Activated CD4-positive, alpha-beta T cell treated with anti-CD3 and anti-CD28 coated beads, Interleukin-2, Interleukin-4, amounts not matched to agents 100 ng/mL and 50 ng/mL, durations not matched to agents 16 hours and 8 hours (primary cell): ENCODE results near the gene CENPS.
"Not testable (repeated sequence)": the region's sequence is repeated elsewhere in the genome, so short reads cannot be mapped to it uniquely, and the experiment has no call there.

Source experiments
- DNase-seq: peaks from one replicate; pipeline ENCODE4 v3.0.0-alpha.2; 2020; ENCODE audit warnings: low spot score

CENPS gene

DNA sequence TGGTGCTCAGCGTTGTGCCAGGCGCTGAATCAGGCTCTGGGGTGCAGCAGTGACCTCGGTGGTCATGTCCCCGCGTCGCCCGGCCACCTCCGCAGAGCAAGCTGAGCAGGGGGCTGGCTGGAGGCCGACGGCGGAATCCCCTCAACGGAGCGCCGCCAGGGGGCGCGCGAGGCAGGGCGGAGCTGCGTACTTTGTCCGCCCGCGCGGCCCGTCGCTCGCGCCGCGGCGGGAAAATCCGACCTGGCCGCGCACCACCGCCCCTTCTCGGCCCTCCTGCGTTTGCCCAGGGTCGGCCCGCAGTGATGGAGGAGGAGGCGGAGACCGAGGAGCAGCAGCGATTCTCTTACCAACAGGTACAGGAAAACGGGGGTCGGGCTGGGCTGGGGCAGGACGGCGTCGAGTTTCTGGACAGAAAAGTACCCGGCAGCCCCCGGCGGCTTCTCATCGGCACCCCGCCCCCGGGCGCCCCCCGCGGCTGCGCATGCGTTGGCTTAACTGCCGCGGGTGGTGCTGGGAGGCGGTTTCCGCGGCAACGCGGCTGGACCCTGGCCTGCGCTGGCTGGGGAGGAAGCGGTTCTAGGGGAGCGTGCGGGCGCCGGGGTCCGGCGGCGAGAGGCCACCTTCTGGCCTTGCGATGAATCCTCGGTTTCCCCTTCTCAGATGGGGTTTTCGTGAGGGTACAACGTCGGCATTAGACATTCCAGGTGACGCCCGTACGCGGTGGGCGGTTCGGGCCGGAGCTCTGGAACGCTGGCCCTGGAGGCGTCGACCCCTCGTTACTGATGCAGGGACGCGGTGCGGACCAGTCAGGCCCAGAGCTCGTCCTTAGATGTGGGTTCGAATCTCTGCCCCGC is at the start of gene CENPS:
CENPS (plus strand) TSS at position 218 of the 854 bp plus-strand sequence; CDS start at position 303, 85 bp downstream.
- DNase-seq, result peak; percentile 92

DNA sequence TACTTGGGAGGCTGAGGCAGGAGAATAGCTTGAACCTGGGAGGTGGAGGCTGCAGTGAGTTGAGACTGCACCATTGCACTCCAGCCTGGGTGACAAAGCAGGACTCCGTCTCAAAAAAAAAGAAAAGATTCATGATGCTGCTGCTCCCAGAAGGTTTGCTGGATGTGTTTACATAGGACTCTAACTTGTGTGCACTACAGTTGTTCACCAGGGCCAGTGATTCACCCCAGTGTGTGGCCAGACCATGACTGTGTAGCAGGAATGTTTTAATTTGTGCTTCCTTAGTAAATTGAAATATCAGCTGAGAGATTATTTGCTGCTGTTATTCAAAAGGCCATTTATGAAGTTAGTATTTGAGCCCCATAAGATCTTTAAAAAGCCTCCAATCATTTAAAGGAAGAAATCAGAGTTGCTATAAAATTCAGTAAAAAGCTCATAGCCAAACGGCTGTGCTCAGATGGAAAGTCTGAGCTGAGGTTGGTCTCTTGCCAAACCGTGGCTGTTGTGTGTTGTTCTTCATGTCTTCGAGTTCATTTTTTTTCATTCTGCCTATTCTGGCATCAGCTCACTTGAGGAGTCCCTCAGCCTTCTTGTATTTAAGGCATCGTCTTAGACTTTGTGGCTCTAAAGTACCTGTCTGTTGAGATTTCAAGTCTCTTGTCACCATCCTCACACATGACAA is 49.5 kb upstream of the CENPS start:
- no peak for DNase-seq

DNA sequence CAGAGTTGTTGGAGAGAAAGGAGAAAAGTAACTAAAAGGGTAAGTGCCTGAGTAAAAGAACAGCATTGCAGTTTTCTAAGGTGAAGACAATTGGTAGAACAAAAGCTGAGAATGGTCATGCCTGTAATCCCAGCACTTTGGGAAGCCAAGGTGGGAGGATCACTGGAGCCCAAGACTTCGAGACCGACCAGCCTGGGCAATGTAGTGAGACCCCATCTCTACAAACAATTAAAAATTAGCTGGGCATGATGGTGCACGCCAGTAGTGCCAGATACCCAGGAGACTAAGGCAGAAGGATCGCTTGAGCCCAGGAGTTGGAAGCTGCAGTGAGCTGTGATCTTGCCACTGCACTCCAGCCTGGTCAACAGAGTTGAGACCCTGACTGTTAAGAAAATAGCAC is 46.6 kb upstream of the CENPS start:
- DNase-seq, result no peak

DNA sequence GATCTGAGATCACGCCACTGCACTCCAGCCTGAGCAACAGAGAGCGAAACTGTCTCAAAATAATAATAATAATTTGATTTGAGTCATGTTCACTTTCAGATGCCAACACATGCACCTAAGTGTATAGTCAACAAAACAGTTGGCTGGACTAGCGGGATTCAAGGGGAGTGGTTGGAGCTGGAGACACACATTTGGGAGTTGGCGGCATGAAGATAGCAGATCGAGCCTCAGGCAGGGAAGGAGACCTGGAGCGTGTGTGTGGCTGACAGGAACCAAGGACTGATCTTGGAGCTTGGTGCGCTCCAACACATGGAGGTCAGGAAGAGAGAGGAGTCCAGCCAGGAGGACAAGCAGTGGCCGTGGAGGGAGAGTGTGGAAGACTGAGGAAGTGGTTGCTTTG is 46.0 kb upstream of the CENPS start:
- DNase-seq, result no peak

DNA sequence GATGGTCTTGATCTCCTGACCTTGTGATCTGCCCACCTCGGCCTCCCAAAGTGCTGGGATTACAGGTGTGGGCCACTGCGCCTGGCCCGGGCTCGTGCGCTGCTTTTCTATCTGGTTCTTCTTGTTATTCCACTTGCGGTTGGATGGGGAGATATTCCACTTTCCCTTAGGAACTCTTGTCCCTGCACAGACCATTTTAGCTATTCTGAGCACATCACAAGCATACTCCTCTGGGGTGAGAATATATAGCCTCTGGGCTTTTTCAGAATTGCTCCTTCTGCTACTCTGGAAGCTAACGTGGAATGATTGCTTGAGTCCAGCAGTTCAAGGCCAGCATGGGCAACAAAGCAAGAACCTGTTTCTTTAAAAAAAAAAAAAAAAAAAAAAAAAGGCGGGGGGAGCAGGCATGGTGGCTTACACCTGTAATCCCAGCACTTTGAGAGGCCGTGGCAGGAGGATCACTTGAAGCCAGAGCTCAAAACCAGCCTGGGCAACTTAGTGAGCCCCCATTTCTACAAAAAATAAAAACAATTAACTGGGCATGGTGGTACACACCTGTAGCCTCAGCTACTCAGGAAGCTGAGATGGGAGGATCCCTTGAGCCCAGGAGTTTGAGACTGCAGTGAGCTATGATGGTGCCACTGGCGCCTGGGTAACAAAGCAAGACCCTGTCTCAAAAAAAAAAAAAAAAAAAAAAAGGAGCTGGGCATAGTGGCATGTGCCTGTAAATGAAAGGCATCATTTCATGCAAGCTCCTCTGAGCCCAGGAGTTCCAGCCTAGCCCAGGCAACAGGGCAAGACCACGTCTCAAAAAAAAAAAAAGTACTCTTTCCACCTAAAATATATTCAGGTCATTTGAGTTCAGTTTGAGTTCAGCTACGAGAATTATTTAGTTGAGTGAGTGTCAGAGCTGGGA is 43.2 kb upstream of the CENPS start:
- no peak for DNase-seq

DNA sequence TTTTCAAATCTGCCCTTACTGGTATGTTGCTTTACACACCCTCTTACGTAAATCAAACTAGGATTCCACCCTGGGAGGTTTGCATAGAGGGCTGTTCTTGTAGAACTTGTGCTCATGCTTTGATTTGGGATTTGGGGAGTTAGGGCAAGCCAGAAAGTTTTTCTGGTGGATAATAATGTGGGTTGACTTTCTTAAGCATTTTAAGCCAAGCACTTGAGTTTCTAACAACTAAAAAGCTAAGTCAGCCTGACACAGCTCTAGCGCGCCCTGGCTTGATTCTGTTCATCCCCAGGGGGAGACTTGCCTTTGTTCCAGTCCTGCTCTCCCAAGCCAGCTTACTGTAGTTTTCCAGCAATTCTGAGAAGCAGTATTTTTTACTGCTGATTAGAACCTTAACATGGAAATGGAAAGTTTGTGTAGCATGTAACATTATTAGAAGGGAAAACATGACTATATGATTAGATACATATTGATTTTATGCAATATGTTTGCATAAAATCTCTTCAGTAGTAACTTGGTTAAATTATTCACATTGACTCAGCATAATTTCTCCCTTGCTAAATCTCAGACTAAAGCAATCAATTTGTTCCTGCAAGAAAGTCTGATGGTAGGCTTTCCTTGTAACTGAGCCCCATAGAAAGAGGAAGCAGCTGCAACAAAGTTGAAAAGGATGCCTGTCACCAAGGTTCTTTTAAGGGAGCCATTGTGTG is 42.4 kb upstream of the CENPS start:
- DNase-seq, result no peak

DNA sequence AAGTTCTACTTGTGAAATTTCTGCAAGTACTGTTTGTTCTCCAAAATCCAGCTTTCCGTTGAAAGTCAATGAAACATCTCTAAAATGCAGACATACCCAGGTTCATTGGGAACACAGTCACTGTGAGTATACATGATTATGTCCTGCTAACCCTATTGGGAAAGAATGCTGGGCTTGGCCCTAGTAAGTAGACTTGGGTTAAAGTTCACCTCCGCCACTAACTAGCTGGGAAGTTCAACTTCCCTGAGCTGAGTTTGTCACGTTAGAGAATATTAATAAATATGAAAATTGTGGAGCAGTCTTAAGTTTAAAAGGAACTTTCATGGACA is 41.9 kb upstream of the CENPS start:
- DNase-seq, result no peak

DNA sequence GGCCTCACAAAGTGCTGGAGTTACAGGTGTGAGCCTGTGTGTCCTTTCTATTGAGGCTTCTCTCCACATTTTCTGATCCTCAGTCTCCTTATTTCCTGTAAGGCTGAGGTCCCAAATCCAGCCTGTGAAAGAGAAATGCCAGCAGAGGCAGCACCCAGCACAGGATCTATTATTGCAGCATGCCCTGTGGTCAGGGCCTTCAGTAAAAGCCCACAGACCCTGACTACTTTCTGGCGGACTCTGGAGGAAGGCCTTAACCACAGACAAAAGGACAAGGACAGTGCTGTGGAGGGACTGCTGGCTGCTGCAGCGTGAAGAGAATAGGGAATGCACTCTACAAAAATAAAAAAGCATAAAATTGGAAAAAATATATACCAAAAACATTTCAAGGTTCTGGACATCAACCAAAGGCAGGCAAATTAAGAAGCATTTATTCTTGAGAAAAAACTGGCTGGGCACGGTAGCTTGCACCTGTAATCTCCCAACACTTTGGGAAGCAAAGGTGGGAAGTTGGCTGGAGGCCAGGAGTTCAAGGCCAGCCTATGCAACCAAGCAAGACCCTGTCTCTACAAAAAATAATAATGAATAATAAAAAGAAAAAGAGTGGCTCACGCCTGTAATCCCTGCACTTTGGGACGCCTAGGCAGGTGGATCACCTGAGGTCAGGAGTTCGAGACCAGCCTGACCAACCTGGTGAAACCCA is 40.8 kb upstream of the CENPS start:
- no peak for DNase-seq

DNA sequence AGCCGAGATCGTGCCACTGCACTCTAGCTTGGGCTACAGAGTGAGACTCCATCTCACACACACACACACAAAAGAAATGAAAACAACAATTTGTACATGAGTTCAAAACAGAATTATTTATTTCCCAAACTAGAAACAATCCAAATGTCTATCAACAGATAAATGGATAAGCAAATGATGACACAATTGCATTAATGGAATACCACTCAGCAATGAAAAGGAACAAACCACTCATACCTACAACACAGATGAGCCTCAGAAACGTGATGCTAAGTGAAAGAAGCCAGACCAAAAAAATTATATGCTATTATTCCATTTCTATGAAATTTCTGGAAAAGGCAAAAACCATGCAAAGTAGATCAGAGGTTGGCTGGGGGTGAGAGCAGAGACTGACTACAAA is 33.4 kb upstream of the CENPS start:
- no peak for DNase-seq

DNA sequence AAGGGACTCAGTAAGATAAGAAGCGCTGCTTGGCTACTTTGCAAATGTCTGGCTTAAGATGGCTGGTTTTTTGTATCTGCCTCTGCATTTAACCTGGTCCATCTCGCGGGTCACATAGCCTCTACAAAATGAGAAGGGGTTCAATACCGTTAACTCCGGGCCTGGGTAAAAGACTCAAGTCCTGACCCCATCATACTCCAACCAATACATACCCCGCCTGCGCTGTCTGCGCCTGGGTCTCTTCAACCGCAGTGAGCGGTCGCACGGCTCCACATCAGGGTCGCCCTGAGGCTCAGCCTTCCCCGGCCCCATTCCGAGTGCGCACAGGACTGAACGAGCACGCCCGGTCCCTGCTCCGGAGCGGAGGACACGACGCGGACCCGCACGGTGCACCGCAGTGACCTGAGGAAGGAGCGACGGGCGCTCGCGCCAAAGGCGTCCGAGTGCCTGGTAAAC is 31.9 kb upstream of the CENPS start:
- DNase-seq, result no peak

DNA sequence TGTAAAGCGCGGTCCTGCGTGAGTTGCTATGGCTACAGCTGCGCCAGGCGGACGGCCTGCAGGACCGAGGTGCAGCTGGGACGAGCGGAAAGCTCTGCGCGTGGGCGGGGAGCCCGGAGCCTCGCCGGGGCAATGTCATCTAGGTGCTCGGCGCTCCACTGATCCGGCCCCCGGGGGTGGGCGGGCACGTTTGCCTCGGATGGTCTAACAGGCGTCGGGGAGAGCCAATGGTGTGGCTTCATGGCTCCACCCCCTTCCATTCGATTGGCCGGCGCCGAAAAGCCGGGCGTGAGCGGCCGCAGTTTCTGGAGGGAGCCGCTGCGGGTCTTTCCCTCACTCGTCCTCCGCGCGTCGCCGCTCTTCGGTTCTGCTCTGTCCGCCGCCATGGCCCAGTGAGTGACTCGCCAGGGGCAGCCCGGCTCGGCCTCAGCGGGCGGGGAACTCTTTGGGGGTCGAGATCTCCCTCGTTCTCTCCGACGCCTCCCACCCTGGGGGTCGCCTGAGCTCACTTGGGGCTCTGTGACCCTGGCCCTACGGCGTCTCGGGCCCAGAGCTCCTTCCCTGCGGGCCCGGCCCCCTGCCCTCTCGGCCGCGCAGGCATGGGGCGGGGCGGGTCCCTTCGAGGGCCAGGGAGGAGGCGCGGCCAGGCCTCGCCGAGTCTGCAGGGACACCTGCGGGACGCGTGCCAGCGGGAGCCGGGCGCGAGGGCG is 31.3 kb upstream of the CENPS start, which contains the start of gene PGD:
PGD (plus strand) TSS at position 331 of the 710 bp plus-strand sequence; CDS start at position 385, 54 bp downstream.
- DNase-seq, result peak; percentile 99

DNA sequence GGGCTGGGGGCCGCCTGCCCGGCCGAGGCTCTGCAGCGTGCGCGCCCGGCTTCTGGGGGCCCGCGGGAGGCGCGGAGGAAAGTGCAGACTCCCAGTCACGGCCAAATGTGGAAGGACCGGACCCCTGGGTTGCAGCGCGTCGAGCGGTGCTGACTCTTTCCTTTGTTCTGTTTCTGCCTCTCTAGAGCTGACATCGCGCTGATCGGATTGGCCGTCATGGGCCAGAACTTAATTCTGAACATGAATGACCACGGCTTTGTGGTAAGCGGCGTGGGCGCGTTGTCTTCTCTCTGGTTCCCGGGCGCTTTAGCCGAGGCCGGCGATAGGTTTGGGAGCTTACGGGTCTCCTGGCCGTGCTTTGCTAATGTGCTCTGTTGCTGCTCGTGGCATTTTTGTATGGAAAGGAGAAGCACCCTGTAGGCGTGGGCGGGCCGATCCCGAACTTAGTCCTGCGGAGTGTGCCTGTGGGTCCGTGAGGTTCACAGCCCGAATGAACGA is 30.7 kb upstream of the CENPS start:
- DNase-seq, result no peak

DNA sequence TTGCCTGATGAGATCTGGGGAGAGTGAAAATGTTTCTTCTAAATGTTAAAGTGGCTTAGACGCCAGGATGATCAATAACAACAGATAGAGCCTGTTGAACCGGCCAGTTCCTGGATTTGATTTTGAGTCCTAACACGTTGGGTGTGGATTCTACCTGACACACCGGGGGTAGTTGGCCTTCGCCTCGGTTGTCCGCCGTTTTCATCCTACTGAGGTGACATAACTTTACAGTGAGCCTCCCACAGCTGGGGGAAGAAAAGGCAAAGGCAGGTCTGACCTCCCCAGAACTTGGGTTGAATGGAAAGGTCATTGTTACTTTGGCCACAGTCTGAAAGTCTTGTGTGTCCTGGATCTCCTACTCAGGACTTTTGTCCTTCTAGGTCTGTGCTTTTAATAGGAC is 30.2 kb upstream of the CENPS start:
- no peak for DNase-seq

DNA sequence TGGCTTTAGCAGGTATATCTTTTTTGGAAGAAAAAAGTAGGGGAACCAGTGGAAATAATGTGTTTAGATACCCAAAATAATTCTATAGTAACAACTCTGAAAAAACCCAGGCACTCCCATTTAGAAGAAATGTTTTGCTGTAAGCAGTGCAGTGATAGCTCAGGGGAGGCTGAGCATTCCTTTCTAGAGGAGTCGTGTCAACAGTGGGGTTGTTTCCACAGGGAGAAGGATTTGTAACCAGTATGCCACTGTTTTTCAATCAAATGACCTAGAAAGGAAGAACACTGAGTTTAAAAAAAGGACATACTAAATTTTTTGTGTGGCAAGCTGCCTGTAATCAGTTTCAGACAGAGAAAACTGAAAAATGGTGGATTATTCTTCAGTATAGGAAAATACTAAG is 29.0 kb upstream of the CENPS start:
- no peak for DNase-seq

DNA sequence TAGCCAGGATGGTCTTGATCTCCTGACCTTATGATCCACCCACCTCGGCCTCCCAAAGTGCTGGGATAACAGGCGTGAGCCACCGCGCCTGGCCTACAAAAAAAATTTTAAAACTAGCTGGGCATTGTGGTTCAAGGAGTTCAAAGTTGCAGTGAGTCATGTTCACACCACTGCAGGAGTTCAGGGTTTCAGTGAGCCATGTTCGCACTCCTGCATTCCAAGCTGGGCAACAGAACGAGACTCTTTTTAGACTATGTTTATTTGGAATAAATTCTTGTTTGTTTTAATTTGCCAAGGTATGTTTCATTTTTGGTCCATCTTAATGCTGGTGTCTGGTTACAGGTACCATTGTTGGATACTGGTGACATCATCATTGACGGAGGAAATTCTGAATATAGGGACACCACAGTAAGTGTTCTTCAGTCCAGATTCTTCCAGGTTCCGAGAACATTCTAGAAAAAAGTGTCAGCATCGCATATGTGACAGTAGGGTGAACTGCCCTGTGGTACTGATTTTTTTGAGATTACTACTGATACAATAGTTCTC is 27.4 kb upstream of the CENPS start:
- DNase-seq, result no peak

DNA sequence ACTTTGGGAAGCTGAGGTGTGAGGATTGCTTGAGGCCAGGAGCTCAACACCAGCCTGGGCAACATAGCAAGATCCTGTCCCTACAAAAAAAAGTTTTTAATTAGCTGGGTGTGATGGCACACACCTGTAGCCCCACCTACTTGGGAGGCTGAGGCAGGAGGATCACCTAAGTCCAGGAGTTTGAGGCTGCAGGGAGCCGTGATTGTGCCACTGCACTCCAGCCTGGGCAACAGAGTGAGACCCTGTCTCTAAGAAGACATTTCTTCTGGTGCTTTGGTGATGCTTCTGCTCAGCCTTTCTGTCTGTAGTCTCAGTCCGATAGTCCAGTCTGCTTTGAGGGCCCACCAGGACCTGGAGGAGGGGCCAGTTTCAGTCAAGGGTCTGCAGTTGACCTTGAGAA is 23.0 kb upstream of the CENPS start:
- DNase-seq, result no peak

DNA sequence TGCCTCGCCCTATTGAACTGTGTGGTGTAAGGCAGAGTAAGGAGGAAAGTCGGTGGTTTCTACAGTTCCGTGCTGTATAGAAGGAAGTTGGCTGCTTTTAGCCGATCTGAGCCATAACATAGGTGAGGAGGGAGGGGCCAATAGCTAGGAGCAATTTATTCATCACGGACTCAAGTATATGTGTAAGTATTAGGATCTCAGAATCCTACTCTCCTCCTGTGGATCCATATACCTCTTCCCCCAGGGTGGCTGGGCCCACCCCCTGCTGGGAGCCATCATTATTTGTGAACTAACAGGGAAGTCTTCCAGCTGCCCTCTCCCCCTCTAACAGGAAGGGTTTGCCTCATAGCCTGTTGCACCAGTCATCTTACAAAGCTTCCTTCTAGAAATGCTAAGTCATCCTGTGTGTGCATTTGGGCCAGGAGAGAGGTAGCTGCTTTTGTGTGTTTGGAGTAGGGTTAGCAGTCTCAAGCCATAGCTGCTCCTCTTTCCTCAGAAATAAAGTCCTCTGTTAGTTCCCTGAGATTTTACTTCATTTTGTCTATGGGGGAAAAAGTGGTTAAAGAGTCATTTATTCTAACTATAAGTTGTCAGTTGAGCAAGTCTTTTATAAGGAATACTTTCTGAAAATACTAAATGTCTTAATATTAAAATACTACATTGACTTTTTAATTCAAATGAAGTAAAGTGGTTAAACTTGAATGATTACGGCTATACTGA is 14.9 kb upstream of the CENPS start:
- DNase-seq, result peak; percentile 42

DNA sequence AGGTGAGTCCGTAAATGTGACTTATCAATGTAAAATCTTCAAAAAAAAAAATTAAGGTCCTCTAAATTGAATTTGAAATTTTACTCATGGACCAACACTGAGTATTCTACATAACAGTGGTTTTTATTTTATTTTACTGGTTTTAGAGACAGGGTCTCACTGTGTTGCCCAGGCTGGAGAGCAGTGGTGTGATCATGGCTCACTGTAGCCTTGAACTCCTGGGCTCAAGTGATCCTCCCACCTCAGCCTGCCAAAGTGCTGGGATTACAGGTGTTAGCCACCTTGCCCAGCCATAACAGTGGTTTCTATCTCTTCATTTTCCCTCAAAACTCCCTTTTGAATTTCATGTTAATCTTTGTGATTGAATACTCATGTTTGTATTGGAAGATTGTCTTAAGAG is 14.3 kb upstream of the CENPS start:
- not testable (repeated sequence) for DNase-seq

DNA sequence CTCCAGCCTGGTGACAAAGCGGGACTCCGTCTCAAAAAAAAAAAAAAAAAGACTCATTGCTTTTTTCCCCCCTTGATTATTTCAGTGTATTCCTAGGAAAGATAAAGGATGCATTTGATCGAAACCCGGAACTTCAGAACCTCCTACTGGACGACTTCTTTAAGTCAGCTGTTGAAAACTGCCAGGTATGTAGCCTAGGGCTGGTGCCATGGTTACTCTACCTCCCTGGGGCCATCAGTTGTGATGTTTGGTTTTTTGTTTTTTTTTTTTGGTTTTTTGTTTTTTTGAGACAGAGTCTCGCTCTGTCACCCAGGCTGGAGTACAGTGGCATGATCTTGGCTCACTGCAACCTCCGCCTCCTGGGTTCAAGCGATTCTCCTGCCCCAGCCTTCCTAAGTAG is 11.5 kb upstream of the CENPS start:
- not testable (repeated sequence) for DNase-seq
